PC-3 (cell line): ENCODE measurements around the gene C15orf39.

Experiments used
- CTCF ChIP-seq: fragments of 300-600 bp; sonication (generic); conservative IDR thresholded peaks from 2 replicates; pipeline ENCODE4 v1.5.1; 2017; ENCODE audit warnings: antibody characterized with exemption, low read depth, mild to moderate bottlenecking, low read length
- EZH2phosphoT487 ChIP-seq: fragments of 300-600 bp; sonication (generic); IDR thresholded peaks from 2 replicates; pipeline ENCODE4 v1.6.1; 2018; ENCODE audit warnings: mild to moderate bottlenecking, antibody characterized with exemption, low read length, borderline replicate concordance

- TF ChIP-seq CTCF (no peak), EZH2phosphoT487 (no peak)
Observed at GRCh38 chr15:75213768-75214221, 12.1 kb downstream of the C15orf39 start.
